SW480 (cell line): ENCODE data around the gene CCDC82.

ENCODE experiments used
- DNase-seq: peaks from one replicate; pipeline ENCODE4 v3.0.0-alpha.2; 2016; ENCODE audit warnings: low spot score

CCDC82 gene

DNA sequence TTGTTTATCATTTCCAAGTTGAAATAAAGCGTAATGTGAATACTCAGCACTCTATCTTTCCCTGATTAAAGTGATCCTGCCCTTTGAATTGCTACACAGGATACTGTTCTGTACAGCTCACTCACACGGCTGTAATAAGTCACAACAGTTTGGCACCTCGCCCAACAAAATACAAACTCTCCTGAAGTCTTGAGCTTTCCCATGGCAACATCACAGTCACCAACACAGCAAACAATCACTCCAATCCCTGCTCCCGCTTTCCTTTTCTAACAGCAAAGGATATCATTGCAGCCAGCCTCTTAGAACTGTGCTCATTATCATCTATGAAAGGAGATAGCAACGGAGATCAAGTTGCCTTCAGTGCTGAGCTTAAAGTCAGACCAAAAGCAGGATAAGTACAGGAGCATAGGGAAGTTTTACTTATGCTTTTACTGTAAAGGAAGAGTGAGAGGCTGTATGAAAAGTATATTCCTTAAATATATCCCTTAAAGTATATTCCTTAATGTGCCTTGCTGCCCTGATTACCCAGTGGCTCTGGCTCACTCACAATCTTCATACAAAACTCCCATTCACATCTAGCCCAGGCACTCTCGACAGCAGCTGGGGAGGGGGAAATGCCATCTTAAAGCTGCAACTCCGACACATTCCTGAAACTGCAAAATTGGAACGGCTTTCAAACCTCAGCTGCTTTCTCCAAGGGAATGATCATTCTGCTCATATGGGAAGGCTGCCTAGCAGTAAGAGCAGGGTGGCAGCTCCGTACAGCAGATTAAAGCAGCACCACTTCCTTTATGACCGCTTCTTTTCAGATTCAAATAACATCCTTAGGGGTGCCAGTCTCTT is 82.6 kb downstream of the CCDC82 start:
- DNase-seq = peak; percentile 96

DNA sequence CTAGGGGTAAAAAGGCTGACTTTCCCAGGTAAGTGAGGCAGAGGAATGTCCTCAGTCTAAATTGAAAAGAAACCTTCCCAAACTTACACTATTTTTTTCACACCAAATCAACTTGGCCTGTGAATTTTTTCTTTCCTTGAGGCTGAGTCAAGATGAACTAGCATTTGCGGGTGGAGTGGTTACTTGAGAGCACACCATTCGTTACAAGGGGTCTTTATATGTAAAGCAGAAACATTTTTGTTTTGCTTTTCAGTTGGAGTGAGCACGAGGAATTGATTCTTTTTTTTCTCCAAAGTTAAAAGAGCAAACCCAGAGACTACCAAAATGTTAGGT is 83.1 kb downstream of the CCDC82 start:
- DNase-seq = peak; percentile 35

DNA sequence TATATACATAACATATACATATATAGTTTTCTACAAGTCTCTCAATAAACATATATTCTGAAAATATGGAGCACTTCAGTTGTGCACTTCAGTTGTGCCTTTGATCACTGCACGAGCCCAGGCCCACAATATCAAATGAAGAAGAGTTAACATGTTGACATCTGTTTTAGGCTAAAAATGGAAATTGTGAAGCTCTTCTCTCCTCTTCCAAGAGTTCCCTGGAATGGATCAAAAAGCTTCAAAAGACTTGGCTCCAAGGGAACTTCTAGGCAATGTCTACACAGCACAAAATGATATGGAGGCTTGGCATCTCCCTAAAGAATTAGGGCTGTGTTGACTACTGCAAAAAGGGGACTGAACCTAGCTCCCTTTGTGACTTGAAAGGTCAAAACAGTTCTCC is 83.6 kb downstream of the CCDC82 start:
- no peak for DNase-seq

DNA sequence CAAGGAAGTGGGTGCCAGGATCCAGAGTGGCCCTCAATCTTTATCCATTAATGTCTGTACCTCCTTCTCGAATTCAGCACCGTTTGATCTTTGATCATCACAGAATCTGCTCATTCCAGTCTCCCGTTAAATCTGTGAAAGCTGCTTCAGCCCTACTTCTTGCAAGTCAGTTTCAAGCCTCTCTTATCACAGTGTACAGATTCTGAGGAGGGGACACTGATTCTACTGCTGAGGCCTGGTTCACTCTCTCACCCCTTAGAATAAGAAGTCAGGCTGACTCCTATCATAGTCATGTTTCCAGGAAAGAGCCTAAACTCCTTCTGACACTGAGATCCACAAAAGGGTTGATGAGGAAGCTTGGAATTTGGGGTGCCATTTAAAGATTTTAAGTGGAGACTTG is 85.7 kb downstream of the CCDC82 start:
- no peak for DNase-seq

DNA sequence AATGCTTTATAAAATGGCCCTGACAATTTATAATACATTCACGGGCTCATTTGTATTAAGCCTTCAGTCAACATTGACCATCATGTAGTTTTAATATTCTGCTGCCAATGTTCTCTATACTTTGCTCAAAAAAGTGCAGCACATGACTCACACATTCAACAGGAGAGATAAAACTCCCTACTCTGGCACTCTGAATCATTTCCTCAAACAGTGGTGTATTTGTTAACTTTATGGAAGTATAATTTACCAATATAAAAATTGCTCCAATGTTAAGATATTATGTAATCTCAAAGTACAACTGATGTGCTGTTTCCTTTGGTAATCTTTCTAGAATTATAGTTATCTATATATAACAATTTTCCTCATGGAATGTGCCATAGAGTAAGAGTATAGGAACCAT is 86.6 kb downstream of the CCDC82 start:
- no peak for DNase-seq
